ENCODE results near the gene CTNND2.
"Not testable (repeated sequence)": the region's sequence is repeated elsewhere in the genome, so short reads cannot be mapped to it uniquely, and the experiment has no call there.

CTNND2 gene

DNA sequence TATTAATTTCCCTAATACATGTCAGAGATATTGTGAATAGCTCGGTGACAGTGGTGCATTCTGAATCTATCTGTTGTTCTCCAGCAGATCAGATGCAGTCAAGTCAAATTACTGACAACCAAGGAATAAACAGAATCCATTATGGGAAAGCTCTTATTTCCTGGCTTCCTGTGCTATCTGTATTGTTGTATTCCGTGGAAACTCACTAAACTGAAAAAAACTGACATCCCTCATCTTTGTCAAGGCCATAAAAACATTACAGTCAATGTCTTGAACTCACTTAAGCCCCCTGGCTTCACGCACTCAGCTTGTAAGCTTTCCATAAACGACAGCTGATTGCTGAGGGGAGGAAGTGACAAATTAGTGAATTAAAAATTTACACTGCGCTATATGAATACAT, 245.9 kb downstream of the CTNND2 start:
- no peak for DNase-seq

DNA sequence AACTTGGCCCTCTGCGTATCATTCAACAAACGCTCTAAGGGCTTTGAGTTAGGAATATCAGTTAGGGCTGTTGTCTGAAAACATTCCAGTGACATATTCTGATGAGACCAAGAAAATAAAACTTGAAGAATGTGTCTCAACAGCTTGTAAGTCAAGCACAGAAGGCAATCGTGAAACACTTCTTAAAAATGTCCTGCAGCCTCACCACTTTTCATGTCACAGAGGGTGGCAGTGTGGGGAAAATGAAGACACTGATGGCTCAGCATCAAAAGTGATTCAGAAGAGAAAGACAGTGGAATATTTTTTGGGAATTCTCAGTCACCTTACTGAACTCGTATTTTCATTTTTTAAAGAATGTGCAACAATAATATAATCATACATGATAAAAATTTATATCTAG, 247.3 kb downstream of the CTNND2 start:
- DNase-seq: no peak

DNA sequence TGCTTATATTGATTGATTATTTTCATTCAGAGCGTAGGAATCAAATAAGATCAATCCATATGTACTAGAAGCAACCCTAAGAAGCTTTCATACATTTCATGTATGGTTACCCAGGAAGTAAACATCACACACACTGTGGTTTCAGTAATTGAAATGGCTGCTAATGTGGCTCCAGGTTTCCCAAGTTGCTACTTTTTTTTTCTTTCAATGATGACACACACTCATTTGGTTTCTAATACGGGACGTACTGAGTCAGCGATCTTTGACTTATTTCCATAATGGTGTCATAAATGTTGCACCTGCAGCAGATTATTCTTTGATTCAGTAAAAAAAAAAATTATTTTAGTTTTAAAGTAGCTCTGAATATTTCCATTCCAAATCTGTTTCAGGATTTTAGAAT, 248.6 kb downstream of the CTNND2 start:
- no peak for DNase-seq

DNA sequence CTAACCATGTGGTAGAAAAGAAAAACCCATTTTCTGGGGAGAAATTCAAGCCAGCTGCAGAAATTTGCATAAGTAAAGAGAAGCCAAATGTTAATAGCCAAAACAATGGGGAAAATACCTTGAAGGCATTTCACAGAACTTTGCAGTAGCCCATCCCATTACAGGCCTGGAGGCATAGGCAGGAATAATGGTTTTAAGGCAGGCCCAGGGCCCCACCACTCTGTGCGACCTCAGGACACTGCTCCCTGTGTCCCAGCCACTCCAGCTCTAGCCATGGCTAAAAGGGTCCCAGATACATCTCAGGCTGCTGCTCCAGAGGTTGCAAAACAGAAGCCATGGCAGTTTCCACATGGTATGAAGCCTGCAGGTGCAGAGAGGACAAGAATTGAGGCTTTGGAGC, 253.3 kb downstream of the CTNND2 start:
- DNase-seq: no peak

DNA sequence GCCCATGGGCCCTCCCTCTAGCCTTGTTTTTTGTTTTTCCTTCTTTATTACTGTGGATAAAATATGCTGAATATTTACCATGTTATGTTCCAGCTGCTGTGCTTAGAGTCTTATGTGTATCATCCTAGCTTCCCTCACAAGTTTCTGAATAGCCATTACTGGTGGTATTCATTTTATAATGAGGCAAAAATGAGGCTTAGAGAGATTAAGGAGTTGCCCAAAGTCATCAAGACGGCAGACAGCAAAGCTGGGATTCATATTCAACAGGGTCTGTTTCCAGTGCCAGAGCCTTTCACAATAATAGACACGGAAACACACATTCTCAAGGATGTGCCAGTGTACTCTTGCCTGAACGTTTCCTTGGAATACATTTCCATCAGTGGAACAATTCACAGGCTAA, 258.1 kb downstream of the CTNND2 start:
- DNase-seq: no peak

DNA sequence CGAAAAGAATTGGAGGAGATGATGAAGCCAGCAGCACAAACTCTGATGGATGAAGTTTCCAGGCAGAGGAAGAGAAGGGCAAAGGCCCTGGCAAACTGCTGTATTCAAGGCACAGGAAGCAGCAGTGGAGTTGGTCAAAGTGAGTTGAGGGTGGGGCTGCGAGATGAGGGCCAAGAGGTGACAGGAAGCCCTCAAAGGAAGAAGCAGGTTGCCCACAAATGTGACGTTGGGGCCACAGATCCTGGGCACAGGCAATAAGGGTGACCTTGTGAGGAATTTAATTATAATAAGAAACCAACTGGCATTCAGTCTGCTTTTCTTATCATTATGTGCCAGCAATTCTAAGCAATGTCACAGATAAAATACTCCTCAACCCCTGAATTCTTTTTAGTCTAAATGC, 261.8 kb downstream of the CTNND2 start:
- DNase-seq: no peak

DNA sequence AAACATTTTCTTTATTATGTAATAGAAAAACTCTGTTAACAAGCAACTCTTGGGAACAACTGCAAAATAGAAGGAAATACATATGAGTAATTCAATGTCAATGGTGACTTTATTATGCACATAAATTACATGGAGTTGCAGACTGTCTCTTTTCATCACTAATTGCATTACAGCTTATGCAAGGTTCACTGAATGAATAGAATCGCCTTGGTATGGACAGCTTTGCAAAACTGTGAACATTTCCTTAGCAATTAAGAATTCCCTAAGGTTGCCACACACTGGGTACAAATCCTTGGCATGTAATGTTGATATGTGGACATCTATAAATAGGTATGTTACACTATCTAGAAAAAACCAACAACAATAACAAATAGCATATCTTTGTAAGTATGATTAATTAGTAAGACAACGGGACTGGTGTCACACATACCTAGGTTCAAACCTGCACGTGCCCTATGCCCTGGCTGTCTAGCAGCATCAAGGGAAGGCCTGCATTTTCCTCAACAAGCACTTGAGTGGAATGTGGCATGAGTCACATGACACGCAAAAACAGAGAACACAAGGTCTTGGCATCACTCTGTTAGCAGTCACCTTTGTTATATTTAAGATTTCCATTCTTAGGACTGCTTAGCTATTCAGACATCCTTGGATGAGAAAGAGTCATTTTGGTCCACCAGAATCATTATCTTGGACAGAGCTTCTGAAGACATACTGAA, 263.9 kb downstream of the CTNND2 start:
- no peak for DNase-seq

DNA sequence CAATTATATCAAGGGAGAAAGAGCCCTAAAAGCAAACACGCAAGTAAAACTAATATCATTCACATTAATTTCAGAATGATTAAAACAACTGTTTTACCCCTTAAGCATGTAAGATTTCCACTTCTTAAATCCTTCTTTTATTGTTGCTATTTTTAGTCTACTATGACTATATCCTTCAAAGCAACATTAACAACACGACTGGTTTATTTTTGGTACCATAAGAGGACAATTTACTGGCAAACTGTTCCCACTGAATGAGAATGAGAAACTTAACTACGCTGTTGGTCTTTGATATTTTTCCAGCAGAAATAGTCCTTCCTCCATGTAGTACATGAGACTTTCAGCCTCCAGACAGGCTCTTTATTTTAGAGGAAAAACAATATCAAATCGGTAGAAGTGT, 281.5 kb downstream of the CTNND2 start:
- DNase-seq: no peak

DNA sequence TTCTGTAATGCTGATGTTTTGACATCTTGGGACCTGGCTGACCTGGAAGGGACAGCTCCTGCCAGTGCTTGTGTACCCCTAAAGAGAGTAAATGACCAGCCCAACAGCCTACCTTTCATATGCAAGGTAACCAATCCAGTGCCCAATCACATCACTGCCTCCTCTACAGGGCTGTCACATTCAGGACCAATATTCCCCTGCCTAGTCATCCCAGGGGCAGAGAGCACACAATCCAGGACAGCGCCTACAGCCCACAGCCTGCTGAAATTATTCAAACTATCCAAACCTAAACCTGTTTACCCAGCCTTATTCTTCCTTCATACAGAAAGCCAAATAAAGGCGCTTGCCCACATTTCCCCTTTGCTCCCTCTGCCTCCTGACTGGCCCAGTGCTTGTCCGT, 284.1 kb downstream of the CTNND2 start:
- no peak for DNase-seq

DNA sequence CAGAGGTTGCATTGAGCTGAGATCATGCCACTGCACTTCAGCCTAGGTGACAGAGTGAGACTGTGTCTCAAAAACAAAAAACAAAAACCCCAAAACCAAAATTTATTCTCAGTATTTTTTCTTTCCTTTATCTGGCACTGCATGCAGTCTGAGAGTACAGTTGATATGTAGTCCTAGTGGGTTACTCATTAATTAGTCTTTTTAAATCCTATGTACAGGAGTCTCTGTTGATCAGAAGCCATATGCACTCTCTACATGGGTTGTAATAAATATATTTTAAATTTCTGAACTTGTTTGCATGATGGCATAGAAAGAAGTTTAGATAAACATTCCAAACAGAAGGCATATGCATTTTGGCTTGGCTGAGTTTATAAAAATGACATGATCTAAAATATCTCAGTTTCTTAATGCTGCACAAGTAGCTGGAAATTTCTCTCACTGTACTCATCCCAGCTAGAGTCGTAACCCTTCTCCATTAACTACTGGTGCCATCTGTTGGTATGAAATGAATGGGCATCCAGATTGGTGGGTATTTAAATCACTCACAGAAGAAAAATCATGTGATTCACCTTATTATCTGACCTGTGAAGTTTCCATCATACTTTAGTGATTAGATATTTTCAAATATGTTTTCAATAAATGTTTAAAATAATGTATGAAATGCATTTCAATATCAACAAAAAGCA, 284.8 kb downstream of the CTNND2 start:
- DNase-seq: peak; percentile 21

DNA sequence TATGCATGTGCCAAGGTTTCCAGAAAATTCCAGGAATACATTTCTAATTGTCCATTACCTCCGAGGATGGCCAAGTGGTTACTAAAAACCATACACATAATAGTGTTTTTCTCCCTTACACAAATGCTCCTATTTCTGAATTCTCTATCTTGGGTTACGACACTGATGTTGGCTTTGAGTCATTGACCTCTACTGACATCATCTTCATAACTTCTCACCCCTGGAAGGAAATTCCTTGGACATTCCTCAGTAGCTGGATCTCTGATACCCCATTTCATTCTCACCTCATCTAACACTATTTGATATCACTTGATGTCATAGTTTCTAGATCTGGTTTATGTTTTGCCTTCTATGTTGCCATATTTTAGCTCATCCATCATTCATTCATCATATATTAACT, 287.2 kb downstream of the CTNND2 start:
- DNase-seq: no peak

DNA sequence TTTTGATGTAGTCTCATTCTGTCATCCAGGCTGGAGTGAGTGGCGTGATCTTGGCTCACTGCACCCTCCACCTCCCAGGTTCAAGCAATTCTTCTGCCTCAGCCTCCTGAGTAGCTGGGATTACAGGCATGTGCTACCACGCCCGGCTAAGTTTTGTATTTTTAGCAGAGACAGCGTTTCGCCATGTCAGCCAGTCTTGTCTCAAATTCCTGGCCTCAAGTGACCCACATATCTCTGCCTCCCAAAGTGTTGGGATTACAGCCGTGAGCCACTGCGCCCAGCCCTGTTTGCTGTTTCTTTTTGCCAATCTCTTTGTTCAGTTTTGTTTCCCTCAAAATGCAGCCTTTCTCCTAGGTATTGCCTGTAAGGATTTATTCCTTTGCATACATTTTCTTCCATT, 287.6 kb downstream of the CTNND2 start:
- DNase-seq: not testable (repeated sequence)

DNA sequence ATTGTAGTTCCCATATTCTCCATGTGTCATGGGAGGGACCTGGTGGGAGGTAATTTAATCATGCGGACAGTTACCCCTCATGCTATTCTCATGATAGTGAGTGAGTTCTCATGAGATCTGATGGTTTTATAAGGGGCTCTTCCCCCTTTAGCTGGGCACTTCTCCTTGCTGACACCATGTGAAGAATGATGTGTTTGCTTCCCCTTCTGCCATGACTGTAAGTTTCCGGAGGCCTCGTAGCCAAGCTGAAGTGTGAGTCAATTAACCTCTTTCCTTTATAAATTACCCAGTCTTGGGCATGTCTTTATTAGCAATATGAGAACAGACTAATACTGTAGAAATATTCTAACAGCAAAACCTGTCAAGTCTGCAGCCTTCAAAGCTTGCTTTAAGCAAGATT, 293.2 kb downstream of the CTNND2 start:
- DNase-seq: no peak

DNA sequence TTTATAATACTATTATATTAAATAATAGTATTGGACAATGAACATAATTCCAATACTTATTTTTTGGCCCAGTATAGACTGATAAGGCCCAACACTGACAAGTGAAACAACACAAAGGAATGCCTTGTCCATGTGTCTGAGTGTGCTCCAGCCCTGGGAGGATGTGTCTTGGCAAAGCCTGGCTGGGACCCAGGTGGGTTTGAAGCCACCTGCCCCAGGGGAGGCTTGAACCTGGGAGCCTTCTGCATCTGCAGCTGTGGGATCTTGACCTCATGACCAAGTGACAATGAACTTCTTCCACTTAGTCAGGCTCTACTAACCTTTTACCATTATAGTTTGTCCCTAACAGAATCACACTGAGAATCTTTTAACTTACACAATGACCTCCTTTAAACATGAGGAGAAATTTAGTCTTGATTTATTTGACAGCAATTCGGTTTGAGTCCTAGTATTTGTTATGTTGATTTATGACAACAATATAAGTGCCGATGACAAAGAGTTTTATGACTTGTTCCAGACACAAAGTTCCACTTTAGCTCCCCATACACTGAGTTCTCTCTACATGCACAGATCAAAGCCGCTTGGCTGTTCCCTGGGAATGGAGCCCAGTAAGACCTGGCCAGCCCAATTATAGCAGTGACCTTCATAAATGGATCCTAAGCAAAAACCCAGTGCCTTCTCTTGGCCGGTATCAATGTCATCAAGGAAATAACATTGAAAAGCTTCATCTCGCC, 294.5 kb downstream of the CTNND2 start:
- no peak for DNase-seq

DNA sequence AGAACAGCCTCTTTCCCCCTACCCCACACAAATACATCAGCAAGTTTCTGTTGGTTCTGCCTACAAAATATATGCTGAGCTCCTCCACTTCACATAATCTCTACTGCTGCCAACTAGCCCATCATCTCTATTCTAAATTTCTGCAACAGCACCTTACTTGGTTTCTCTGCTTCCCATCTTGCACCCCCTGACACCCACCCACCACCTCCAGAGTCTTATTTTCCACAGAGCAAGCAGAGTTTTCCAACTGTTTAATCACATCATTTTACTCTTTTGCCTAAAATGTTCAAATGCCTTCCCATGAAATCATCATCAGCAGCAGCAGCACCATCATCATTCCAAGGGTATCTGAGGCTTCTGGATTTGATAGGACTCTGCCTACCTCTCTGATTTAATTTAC, 295.7 kb downstream of the CTNND2 start:
- no peak for DNase-seq

DNA sequence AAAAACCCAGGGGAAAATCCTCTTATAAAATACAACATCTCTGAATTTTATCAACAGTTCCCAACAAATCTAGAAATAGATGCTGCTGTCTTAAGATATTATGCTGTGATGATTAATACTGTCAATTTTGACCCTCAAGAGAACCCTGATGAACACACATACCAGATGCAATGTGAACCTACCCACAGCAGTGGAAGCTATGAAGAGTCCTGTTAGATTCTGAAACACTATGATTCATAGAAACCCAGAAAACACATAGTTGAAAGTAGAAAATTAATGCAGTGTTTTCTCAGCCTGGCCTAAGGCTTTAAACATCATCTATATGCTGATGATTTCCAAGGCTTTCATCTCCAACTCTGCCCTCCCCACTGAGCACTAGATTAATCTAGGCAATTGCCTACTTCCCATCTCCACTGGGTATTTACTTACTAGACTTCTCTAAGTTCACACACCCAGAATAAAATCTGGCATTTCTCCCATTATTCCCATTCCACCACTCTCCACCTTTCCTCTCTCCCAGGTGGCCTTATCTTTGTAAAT, 296.2 kb downstream of the CTNND2 start:
- DNase-seq: no peak

DNA sequence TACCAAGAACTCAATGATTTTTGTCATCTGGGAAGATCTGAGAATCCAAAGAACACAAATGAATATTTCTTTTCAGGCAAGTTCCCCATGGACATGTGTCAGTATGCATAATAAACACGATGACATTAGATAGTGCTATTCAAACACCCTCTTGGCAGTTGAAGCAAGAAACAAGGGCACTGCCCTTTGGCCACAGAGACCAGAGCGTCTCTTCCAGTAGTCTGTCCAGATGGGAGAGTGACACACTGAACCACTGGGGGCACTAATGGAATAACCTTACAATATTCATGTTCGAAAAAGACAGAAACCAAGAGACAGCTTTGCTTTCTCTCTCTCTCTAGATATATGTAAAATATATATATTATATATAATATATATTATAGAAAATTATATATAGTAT, 301.9 kb downstream of the CTNND2 start:
- DNase-seq: no peak

DNA sequence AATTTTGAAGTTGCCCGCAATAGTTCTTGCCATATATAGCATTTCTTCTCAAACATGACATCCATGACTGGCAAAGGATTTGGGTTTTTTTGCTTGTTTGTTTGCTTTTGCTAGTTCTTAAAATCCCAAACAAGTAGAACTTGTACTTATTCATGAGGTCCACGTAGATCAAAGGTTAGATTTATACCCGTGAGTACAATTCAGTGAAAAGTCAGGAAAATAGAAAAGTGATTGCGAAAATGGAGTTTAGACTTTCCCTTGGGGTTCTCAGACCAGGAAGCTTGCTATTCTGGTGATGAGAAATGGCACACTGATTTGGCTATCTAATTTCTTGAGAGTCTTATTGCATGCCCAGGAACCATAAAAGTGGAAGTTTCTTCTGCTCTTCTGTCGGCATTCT, 304.7 kb downstream of the CTNND2 start:
- no peak for DNase-seq

DNA sequence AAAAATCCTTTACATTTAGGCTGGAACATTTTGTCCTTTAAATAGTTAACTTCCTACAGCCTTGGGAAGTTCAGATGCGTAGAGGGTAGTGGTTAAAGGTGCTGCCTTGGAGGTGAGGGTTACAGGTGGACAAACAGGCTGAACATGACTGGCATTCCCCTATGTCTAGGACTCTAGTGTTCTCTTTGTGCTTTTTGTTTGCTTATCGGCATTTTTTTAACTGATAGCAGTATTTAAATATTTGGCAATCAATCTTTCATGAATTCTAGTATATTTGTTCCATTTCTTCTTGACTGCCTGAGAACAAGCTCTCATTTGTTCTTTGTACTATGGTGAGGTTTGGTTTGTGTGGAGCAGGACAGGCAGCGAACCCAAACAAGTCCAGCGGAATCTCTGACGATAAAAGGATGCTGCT, 307.6 kb downstream of the CTNND2 start:
- DNase-seq: peak; percentile 13

DNA sequence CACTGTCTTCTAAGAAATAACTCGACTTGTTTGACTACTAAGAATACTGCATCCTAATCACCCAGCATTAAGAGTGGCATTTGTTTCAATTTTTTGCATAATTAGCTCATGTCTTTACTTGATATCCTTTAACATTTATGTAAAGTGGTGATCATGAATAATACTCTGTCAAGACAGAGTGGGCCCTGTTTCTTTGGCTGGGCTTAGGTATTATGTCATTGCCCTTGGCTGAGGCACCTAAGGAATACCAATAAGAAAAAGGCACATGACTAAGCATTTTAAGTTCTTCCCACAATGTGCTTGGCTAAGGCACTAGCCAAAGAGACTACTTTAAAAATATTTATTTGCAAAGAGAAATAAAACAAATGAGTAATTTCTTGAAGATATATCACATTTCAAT, 308.1 kb downstream of the CTNND2 start:
- DNase-seq: peak; percentile 38

DNA sequence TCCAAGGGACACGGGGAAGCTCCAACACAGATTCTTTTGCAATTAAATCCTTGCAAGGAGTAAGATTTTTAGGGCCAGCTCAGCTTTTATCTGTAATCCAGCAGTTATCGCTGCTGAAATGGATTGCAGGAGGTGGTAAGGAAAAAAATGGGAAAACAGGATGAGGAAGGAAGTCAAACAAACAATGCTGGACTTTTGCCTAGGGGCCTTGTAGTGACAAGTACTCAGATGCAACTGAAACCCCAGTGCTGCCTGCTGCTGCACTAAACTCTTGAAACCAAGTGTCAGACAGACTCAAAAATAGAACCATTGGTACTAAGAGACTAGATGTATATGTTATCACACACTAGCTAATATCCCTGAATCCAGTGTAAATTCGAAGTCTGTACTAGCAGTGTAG, 309.2 kb downstream of the CTNND2 start:
- DNase-seq: no peak

DNA sequence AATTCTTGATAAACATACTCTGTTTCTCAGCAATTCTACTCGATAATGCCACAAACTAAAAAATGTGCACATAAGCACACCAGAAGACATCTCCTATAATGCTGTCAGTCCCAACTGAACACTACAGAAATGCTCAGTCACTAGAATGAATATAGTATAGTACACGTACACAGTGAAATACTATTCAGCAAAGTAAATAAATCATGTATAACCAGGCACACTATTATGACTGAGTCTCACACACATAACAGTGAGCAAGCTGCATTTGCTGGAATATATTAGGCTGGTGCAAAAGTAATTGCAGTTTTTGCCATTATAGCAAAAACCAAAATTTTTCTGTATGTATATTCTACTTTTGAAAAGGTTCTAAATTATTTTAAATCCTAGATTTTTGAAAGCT, 310.2 kb downstream of the CTNND2 start:
- no peak for DNase-seq

DNA sequence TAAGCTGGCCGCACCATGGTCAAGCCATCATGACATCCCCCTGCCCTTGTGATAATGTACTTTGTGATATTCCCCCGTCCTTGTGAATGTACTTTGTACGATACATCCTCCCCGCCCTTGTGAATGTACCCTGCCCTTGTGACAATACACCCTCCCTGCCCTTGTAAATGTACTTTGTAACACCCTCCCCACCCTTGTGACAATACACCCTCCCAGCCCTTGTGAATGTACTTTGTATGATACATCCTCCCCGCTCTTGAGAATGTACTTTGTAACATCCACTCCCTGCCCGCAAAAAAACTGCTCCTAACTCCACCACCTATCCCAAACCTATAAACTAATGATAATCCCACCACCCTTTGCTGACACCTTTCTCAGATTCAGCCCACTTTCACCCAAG, 313.8 kb downstream of the CTNND2 start:
- no peak for DNase-seq

DNA sequence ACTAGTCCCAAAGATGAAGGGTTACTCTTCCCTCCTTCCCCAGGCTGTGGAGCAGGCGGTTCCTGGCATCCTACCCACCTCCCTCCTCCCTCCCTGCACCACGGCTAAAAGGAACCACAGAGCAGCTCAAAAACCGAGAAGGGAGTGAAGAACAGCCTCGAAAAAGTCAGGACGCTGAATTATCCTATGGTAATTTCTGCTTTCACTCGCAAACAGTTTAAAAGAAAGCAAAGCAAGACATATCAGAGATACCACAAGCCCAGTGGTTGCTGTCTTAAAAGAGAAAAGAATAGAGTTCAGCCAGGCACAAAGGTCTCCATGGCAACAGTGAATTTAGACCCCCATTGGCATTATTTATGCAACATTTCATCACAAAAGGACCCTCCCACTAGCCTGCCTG, 315.4 kb downstream of the CTNND2 start:
- DNase-seq: peak; percentile 80
